GM19238 (cell line): ENCODE data around the gene C16orf96.

Experiments used
- DNase-seq: peaks from one replicate; pipeline ENCODE4 v3.0.0; 2011; ENCODE audit warnings: low spot score; ENCODE audit not compliant: insufficient read length

The C16orf96 gene

GRCh38 chr16:4616047-4616811, 60.1 kb downstream of the C16orf96 start:
- DNase-seq, result peak; percentile 97

GRCh38 chr16:4617880-4618279, 61.7 kb downstream of the C16orf96 start:
- no peak for DNase-seq

GRCh38 chr16:4618645-4619418, 62.7 kb downstream of the C16orf96 start:
- no peak for DNase-seq

- no peak for DNase-seq
Observed at GRCh38 chr16:4623593-4623992, 67.5 kb downstream of the C16orf96 start.

GRCh38 chr16:4624015-4624826, 68.1 kb downstream of the C16orf96 start, which contains the start of gene MGRN1:
MGRN1 (plus strand) TSS chr16:4624826; CDS start chr16:4624961, 135 bp downstream.
- peak; percentile 96 for DNase-seq

GRCh38 chr16:4624827-4625559, 68.9 kb downstream of the C16orf96 start:
- peak; percentile 74 for DNase-seq

GRCh38 chr16:4625560-4626159, 69.5 kb downstream of the C16orf96 start:
- no peak for DNase-seq

- no peak for DNase-seq
Observed at GRCh38 chr16:4626396-4626795, 70.3 kb downstream of the C16orf96 start.

GRCh38 chr16:4628283-4628682, 72.1 kb downstream of the C16orf96 start:
- DNase-seq, result no peak

- DNase-seq, result no peak
Observed at GRCh38 chr16:4631444-4631843, 75.3 kb downstream of the C16orf96 start.

GRCh38 chr16:4633910-4634635, 77.9 kb downstream of the C16orf96 start:
- no peak for DNase-seq

GRCh38 chr16:4634768-4635167, 78.6 kb downstream of the C16orf96 start:
- no peak for DNase-seq

- no peak for DNase-seq
Observed at GRCh38 chr16:4636196-4636595, 80.1 kb downstream of the C16orf96 start.

GRCh38 chr16:4637501-4638166, 81.5 kb downstream of the C16orf96 start:
- DNase-seq, result no peak

GRCh38 chr16:4639899-4640509, 83.9 kb downstream of the C16orf96 start:
- DNase-seq, result no peak

GRCh38 chr16:4640572-4641305, 84.6 kb downstream of the C16orf96 start:
- no peak for DNase-seq

GRCh38 chr16:4641306-4641687, 85.2 kb downstream of the C16orf96 start:
- no peak for DNase-seq

GRCh38 chr16:4641895-4642294, 85.8 kb downstream of the C16orf96 start:
- no peak for DNase-seq
